HG03060 (cell line): ENCODE data around the gene SMARCA4.

Source experiments
- ATAC-seq: cut with Tn5 transposase; IDR thresholded peaks from one replicate; pipeline ENCODE4 v1.9.1; 2021; ENCODE audit warnings: low read depth, moderate number of reproducible peaks; ENCODE audit not compliant: unreplicated experiment

The SMARCA4 gene

GRCh38 chr19:11007385-11007784, 46.6 kb downstream of the SMARCA4 start:
- ATAC-seq, result no peak

DNA sequence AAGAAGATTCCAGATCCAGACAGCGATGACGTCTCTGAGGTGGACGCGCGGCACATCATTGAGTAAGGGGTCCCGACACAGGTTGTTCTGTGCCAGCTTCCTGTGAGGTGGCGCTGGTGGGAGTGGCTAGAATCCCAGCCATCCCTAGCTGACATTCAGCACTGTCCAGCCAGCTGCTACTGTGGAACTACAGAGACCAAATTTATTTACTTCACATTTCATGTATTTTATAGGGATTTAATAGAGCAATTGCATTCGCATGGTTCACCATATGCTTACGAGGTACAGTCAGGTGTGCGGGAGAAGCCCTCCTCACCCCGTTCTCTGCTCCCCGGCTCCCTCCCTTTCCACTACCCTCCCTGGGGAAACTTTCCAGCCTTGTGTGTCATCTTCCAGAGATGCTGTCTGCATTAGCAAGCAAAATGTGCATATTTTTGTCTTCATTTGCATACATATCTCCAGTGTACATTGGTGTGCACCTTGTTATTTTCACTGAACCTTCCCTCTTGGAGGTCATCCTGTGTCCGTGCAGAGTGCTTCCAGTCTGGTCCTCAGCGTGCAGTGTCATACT, 47.2 kb downstream of the SMARCA4 start:
- no peak for ATAC-seq

DNA sequence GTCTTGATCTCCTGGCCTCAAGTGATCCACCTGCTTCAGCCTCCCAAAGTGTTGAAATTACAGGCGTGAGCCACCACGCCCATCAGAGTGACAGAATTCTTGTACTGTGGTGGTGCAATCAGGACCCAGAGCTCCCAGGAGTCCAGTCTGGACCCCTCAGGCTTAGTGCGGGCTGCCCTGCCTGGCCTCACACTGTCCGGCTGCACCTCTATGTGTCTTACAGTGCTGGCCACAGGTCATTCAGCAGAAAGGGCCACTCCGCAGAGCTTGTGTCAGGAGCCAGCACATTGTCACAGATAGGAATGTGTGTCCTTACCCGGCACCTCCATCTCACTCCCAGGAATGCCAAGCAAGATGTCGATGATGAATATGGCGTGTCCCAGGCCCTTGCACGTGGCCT, 49.2 kb downstream of the SMARCA4 start:
- no peak for ATAC-seq

GRCh38 chr19:11012507-11012906, 51.7 kb downstream of the SMARCA4 start:
- ATAC-seq, result no peak

GRCh38 chr19:11013771-11014170, 52.9 kb downstream of the SMARCA4 start:
- no peak for ATAC-seq

- no peak for ATAC-seq
Measured at GRCh38 chr19:11014403-11014911, 53.6 kb downstream of the SMARCA4 start.

DNA sequence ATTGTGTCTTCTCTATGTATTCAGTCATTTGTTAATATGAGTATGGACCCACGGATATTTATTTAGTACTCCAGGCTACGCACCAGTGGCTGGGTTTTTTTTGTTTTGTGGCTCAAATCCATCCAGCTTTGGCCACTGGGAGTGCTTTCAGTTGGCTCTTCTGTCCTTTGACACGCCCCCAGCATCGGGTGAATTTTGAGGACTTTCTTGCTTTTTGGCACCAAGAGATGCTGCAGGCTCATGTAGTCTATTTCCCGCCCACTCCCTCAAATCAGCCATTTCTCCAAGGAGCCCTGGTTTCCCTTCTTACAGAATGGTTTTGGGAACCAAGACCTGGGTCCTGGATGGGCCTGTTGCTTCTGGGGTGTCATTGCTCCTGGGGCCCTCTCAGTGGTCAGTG, 55.8 kb downstream of the SMARCA4 start:
- no peak for ATAC-seq

GRCh38 chr19:11017275-11018035, 56.6 kb downstream of the SMARCA4 start:
- ATAC-seq, result no peak

DNA sequence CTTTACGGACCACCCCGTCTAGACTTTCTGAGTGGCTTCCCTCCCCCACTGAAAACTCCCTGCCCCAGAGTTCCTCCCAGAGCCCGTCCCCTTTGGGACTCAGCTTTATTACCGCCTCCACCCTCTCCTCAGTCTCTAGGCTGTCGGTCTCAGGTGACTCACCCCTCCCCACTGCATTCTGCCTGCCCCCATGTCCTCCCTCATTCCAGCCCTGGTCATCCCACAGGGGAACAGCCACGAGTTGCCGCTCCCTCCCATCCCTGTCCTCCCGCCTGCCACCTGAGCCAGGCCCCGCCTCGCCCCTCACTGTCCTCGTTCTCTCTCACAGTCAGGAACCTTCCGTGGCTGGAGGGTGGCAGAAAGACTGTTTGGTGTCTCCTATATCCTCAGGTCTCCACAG, 57.3 kb downstream of the SMARCA4 start:
- ATAC-seq, result no peak

- no peak for ATAC-seq
Measured at GRCh38 chr19:11018763-11019162, 57.9 kb downstream of the SMARCA4 start.

- ATAC-seq, result no peak
Measured at GRCh38 chr19:11019262-11019661, 58.4 kb downstream of the SMARCA4 start.

DNA sequence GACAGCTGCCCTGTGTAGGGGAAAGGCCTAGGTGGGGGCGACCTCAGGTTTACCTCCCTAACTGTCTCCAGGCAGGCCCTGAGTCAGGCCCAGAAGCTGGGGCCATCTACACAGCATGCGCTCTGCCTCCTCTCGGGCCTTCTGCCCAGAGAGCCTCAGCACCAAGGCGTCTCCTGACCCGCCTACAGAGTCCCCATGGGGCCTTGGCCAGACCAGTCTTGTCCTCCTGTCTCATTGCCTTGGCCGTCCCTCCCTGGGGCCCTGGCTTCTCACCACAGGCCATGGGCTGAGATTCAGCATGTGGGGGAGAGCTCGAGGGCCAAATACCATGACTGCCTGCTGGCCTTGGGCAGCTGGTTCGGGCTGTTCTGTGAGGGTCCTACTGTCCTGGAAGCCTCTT, 59.0 kb downstream of the SMARCA4 start:
- no peak for ATAC-seq

- no peak for ATAC-seq
Measured at GRCh38 chr19:11020423-11020822, 59.6 kb downstream of the SMARCA4 start.

GRCh38 chr19:11020982-11021759, 60.3 kb downstream of the SMARCA4 start:
- ATAC-seq, result no peak

DNA sequence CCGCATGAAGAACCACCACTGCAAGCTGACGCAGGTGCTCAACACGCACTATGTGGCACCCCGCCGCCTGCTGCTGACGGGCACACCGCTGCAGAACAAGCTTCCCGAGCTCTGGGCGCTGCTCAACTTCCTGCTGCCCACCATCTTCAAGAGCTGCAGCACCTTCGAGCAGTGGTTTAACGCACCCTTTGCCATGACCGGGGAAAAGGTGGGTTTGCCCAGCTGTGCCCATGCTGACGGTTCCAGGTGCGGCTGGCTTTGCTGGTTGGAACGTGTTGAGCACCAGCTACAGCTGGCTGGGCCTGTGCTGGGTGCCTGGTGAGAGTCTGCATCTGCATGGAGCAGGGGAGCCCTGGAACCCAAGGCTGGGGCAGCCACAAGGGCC, 60.9 kb downstream of the SMARCA4 start:
- no peak for ATAC-seq

DNA sequence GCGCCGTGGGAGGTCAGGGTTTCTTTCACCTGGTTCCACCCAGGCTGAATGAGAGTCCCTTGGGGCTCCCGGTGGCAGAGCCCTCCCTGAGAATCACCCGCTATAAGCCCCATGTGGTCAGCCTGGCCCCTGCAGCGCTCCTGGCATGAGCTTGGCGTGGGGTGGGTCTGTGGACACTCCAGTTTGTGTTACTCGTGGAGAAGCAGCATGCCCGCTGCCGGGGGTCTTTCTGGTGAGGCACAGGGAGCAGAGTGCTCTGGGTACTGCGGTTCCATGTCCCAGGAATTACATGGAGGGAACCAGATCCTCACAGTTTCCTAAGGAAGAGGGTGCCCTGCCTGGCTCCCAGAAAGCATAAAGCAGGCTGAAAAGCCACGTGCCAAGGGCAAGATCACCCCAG, 62.2 kb downstream of the SMARCA4 start:
- no peak for ATAC-seq

GRCh38 chr19:11023710-11024109, 62.9 kb downstream of the SMARCA4 start:
- no peak for ATAC-seq

DNA sequence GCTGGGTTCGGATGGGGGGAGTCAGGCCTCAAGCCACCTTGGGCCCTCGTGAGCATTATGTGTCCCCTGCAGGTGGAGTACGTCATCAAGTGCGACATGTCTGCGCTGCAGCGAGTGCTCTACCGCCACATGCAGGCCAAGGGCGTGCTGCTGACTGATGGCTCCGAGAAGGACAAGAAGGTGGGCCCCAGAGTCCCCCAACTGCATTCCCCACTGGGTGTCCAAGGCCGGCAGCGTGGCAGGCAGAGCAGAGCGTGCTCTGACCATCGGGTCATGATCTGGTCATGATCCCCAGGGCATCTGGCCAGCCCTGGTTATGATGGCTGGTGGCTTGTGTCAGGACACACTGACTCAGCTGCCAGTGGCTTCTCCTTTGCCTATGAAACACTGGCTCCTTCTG, 63.4 kb downstream of the SMARCA4 start:
- ATAC-seq, result no peak

DNA sequence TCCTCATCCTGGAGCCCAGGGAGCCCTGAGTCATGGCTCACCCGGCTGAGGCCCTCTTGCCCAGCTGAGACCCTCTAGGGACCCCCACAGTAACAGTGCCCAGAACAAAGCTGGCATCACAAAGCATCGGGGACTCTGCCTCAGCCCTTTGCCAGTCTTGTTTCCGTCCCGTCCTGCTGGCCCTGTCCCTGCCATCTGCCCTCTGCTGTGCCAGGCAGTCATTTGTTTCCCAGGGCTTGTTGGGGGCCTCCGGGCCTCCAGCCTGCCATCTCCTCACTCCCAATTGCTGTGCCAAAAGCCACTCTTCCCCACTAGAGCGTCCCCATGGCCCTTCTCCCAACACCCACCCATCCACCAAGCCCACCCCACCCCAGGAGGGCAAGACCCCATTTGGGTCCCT, 64.2 kb downstream of the SMARCA4 start:
- ATAC-seq, result no peak

DNA sequence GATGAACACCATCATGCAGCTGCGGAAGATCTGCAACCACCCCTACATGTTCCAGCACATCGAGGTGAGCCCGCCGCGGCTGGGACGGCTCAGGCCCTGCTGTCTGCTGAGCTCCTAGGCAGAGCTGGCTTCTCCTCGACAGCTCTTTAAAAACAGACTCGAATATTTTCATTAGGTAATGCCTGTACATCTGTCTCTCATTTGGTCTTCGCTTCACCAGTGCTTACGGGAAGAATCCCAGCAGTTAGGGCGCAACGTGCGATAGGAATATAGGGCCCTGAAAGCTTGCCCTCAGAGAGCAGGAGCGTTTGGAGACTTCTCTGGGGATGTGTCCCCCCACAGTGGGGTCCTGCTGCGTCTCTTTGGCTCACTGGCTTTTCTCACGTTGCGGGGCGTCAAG, 64.6 kb downstream of the SMARCA4 start:
- ATAC-seq, result no peak

GRCh38 chr19:11025997-11026396, 65.2 kb downstream of the SMARCA4 start:
- ATAC-seq, result no peak

DNA sequence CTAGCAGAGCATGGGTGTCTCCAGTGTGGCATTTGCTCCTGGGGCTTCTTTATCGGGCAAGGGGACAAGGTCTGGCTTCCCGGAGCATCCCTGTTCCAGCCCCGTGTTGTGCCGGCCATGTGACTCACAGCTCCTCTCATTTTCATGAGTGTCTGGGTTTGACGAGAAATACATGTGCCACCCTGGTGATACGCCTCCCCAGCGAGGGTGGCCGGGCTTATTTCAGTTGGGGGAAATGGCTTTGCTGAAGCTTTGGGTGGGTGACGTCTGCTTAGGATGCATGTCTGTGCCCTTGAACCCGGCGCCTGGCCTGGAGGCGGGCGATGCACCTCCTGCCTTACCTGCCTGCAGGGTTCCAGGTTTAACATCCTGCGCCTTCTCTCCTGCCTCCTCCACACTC, 66.6 kb downstream of the SMARCA4 start:
- ATAC-seq, result no peak
